ENCODE measurements around the gene SFXN4. TPM values are rescaled to one million over a fixed set of nuclear protein-coding genes. Genes with fewer than 3 reads are reported as not detected.
A peak's percentile ranks its signal among the peaks of the same experiment; 100 is the strongest.

The SFXN4 gene
- total RNA-seq, 1 donor from 2014 or later: 16.7 TPM

DNA sequence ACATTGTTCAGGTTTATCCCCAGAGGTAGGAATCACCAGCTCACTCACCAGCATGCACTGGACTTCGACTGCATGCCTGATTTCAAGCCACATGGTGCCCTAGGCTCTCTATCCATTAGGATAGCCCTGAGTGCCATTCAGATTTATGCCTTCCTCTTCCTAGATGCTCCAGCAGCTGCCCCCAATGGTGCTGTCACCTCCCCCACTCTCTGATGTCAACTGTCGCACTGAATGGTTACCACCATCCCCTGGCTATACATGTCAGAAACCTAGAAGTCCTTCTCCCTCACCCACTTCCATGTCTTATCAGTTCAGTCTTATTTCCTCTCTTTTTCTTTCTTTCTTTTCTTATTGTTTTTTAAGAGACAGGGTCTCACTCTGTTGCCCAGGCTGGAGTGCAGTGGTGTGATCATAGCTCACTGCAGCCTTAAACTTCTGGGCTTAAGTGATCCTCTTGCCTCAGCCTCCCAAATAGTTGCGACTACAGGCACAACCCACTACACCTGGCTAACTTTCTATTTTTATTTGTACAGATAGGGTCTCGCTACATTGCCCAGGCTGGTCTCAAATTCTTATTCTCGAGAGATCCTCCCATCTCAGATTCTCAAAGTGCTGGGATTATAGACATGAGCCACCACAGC is 2.9 kb downstream of the SFXN4 start:
- H3K79me2 ChIP-seq (ENCODE audit: insufficient read depth, low read length): peaks cover 4% of the 10 kb centered on the region
- Mint-ChIP-seq H3K9me3 (ENCODE audit: unreplicated experiment) (no peaks in the 10 kb centered on the region), H3K36me3 (ENCODE audit: low read depth, unreplicated experiment) (peaks cover 10% of the 10 kb centered on the region), H3K27me3 (ENCODE audit: low read depth, unreplicated experiment) (no peaks in the 10 kb centered on the region), H3K27ac (ENCODE audit: unreplicated experiment) (no peak overlapping the region), H3K4me3 (ENCODE audit: unreplicated experiment) (no peak overlapping the region), H3K4me1 (ENCODE audit: low read depth, unreplicated experiment) (peaks cover 7% of the 10 kb centered on the region)
- no peak overlapping the region for H3K27ac ChIP-seq (ENCODE audit: low read depth, low read length)
- peaks cover 3% of the 10 kb centered on the region for H3K4me1 ChIP-seq (ENCODE audit: insufficient read depth, low read length)
- H3K9me3 ChIP-seq (ENCODE audit: insufficient read depth, low read depth, low read length): no peaks in the 10 kb centered on the region
- H3K9ac ChIP-seq (ENCODE audit: low read length): no peak overlapping the region
- DNase-seq (ENCODE audit: low read depth) (no peak), FAIRE-seq (no peak)
- H3K36me3 ChIP-seq (ENCODE audit: insufficient read depth, low read length): peaks cover 3% of the 10 kb centered on the region
- no peak overlapping the region for H2AFZ ChIP-seq (ENCODE audit: low read depth, low read length)
- peaks cover 7% of the 10 kb centered on the region for H4K20me1 ChIP-seq (ENCODE audit: insufficient read depth, low read length)
- H3K4me3 ChIP-seq (ENCODE audit: insufficient read depth, low read depth, low read length): no peak overlapping the region
- no peaks in the 10 kb centered on the region for H3K27me3 ChIP-seq (ENCODE audit: insufficient read depth, low read length)
- TF ChIP-seq CTCF (IDR thresholded peaks at IDR 0.05; ENCODE audit: insufficient read depth, low read depth, low read length): no peak
- peak overlapping the region; percentile 50 for H3K4me2 ChIP-seq (ENCODE audit: low read length)

DNA sequence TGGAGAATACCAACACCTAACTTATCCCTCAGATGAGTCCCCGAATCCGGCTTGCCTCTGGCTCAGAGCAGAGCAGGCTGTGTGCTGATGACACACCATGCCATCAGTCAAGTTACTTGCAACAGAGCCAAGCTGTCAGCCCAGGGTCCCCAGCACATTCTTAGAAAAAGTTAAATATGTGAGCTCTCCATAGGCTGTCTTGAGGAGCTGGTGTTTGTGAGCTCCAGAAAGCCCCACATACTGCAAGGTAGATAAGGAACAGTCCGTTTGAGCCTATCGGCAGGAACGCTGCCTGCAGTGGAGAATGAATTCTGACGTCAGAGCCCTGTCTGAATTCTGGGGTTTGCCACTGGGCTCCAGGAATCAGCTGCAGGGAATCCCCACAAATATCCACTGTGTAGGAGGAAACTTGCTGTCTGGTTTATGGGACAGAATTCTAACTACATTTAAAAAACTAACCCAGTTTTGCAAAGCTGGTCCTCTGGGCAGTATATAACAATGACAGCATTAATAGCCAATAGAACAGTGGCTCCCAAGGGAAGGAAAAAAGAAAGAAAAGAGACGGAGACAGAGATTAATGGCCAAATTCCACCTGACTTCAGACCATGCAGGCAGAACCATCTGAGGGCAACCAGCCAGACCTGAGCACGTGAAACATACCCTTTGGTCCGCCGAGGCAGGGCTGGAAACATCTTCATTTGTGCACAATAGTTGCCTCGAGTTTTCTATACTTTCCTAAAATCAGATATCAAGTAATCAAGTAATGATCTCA is 3.6 kb downstream of the SFXN4 start:
- no peaks in the 10 kb centered on the region for H3K9me3 Mint-ChIP-seq (ENCODE audit: unreplicated experiment)
- H3K9me3 ChIP-seq (ENCODE audit: insufficient read depth, low read depth, low read length): no peaks in the 10 kb centered on the region
- H3K9ac ChIP-seq (ENCODE audit: low read length): no peak overlapping the region
- no peak overlapping the region for H3K27ac ChIP-seq (ENCODE audit: low read depth, low read length)
- H3K36me3 Mint-ChIP-seq (ENCODE audit: low read depth, unreplicated experiment): peaks cover 10% of the 10 kb centered on the region
- H3K4me1 ChIP-seq (ENCODE audit: insufficient read depth, low read length): peaks cover 3% of the 10 kb centered on the region
- peak overlapping the region; percentile 50 for H3K4me2 ChIP-seq (ENCODE audit: low read length)
- no peak overlapping the region for H3K4me3 Mint-ChIP-seq (ENCODE audit: unreplicated experiment)
- H3K27me3 ChIP-seq (ENCODE audit: insufficient read depth, low read length): no peaks in the 10 kb centered on the region
- H3K4me3 ChIP-seq (ENCODE audit: insufficient read depth, low read depth, low read length): no peak overlapping the region
- peaks cover under 1% of the 10 kb centered on the region for H3K36me3 ChIP-seq (ENCODE audit: insufficient read depth, low read length)
- no peak overlapping the region for H3K27ac Mint-ChIP-seq (ENCODE audit: unreplicated experiment)
- no peaks in the 10 kb centered on the region for H3K27me3 Mint-ChIP-seq (ENCODE audit: low read depth, unreplicated experiment)
- H2AFZ ChIP-seq (ENCODE audit: low read depth, low read length): no peak overlapping the region
- peak; percentile 72 for DNase-seq (ENCODE audit: low read depth)
- no peak for TF ChIP-seq CTCF (IDR thresholded peaks at IDR 0.05; ENCODE audit: insufficient read depth, low read depth, low read length)
- no peak for TF ChIP-seq EZH2 (IDR thresholded peaks at IDR 0.05; ENCODE audit: insufficient read depth, low read length)
- H4K20me1 ChIP-seq (ENCODE audit: insufficient read depth, low read length): peaks cover 7% of the 10 kb centered on the region
- H3K79me2 ChIP-seq (ENCODE audit: insufficient read depth, low read length): peaks cover 4% of the 10 kb centered on the region
- no peak for FAIRE-seq
- H3K4me1 Mint-ChIP-seq (ENCODE audit: low read depth, unreplicated experiment): peaks cover 7% of the 10 kb centered on the region

DNA sequence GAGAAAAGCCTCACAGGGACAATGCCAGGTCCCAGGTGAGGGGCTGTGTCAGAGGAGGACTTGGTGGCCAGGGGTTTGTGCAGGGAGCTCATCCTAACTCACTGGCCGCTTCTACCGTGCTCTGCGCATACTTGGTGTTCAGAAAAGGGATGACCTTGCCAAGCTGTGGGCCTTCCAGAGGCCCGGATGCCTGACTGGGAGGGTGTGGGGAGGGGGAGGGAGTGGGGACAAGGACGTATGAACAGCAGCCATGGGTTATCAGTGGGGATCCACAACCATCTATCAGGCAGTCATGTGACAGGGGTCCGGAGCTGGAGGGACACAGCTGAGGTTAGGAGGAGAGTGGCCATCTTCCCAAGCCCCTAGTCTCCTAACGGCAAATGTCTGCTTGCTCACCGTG is 6.2 kb downstream of the SFXN4 start:
- H3K27ac ChIP-seq (ENCODE audit: low read depth, low read length): no peak overlapping the region
- Mint-ChIP-seq H3K27ac (ENCODE audit: unreplicated experiment) (no peak overlapping the region), H3K4me1 (ENCODE audit: low read depth, unreplicated experiment) (peaks cover 7% of the 10 kb centered on the region), H3K27me3 (ENCODE audit: low read depth, unreplicated experiment) (no peaks in the 10 kb centered on the region), H3K36me3 (ENCODE audit: low read depth, unreplicated experiment) (peaks cover 25% of the 10 kb centered on the region), H3K9me3 (ENCODE audit: unreplicated experiment) (no peaks in the 10 kb centered on the region), H3K4me3 (ENCODE audit: unreplicated experiment) (no peak overlapping the region)
- H3K4me1 ChIP-seq (ENCODE audit: insufficient read depth, low read length): no peaks in the 10 kb centered on the region
- H2AFZ ChIP-seq (ENCODE audit: low read depth, low read length): no peak overlapping the region
- H4K20me1 ChIP-seq (ENCODE audit: insufficient read depth, low read length): peaks cover 7% of the 10 kb centered on the region
- FAIRE-seq (no peak), DNase-seq (ENCODE audit: low read depth) (no peak)
- H3K9ac ChIP-seq (ENCODE audit: low read length): no peak overlapping the region
- H3K27me3 ChIP-seq (ENCODE audit: insufficient read depth, low read length): no peaks in the 10 kb centered on the region
- H3K36me3 ChIP-seq (ENCODE audit: insufficient read depth, low read length): peaks cover 8% of the 10 kb centered on the region
- TF ChIP-seq EZH2 (IDR thresholded peaks at IDR 0.05; ENCODE audit: insufficient read depth, low read length): no peak
- TF ChIP-seq CTCF (IDR thresholded peaks at IDR 0.05; ENCODE audit: insufficient read depth, low read depth, low read length): no peak
- H3K4me2 ChIP-seq (ENCODE audit: low read length): no peak overlapping the region
- no peaks in the 10 kb centered on the region for H3K9me3 ChIP-seq (ENCODE audit: insufficient read depth, low read depth, low read length)
- no peaks in the 10 kb centered on the region for H3K79me2 ChIP-seq (ENCODE audit: insufficient read depth, low read length)
- H3K4me3 ChIP-seq (ENCODE audit: insufficient read depth, low read depth, low read length): no peak overlapping the region
